CD14-positive monocyte (primary cell): ENCODE measurements around the gene TAS1R1. TPM values are rescaled to one million over a fixed set of nuclear protein-coding genes. Genes with fewer than 3 reads are reported as not detected.

ENCODE experiments used
- DNase-seq, 3 donors: peaks; one replicate each; pipeline ENCODE4 v3.0.0-alpha.2; 2011 to 2022
- H2AFZ ChIP-seq: 2 replicates; pipeline ENCODE4 v1.6.0; 2012; ENCODE audit warnings: mild to moderate bottlenecking, low read depth, low read length, inconsistent platforms; ENCODE audit not compliant: insufficient read depth, poor library complexity, severe bottlenecking
- H3K27ac ChIP-seq, 2 donors: 1 replicate in 1 of 2; 2 replicates in 1 of 2; pipeline ENCODE4 v1.5.1; 2012 to 2013; ENCODE audit warnings: low read length in 2 of 2, control low read depth in 1 of 2, inconsistent platforms in 1 of 2, low read depth in 1 of 2, mild to moderate bottlenecking in 1 of 2
- H3K27me3 ChIP-seq, 2 donors: one replicate each; pipeline versions ENCODE4 v1.6.0 to v1.6.1; 2011 to 2013; ENCODE audit warnings: low read length in 2 of 2; ENCODE audit not compliant: control insufficient read depth in 2 of 2, insufficient read depth in 2 of 2
- H3K36me3 ChIP-seq, 2 donors: replicated peaks in 1 of 2; 1 replicate in 1 of 2; 2 replicates in 1 of 2; pipeline versions ENCODE4 v1.5.1 to v1.6.1; 2012 to 2013; ENCODE audit warnings: low read length in 2 of 2, control low read depth in 1 of 2, inconsistent platforms in 1 of 2, mild to moderate bottlenecking in 1 of 2; ENCODE audit not compliant: insufficient read depth in 2 of 2, control insufficient read depth in 1 of 2
- H3K4me1 ChIP-seq, 2 donors: 1 replicate in 1 of 2; 2 replicates in 1 of 2; pipeline versions ENCODE4 v1.5.1 to v1.6.1; 2012 to 2013; ENCODE audit warnings: low read length in 2 of 2, control low read depth in 1 of 2, inconsistent platforms in 1 of 2, mild to moderate bottlenecking in 1 of 2, moderate library complexity in 1 of 2; ENCODE audit not compliant: insufficient read depth in 2 of 2, control insufficient read depth in 1 of 2
- H3K4me2 ChIP-seq: replicated peaks from 2 replicates; pipeline ENCODE3; 2012; ENCODE audit warnings: low read length, moderate library complexity, mild to moderate bottlenecking; ENCODE audit not compliant: poor library complexity, severe bottlenecking; ENCODE audit errors: extremely low read depth
- H3K4me3 ChIP-seq, 3 experiments: fragments of 200-600 bp in 1 of 3; sonication (generic) in 1 of 3; replicated peaks in 1 of 3; 1 replicate in 2 of 3; 2 replicates in 1 of 3; pipeline ENCODE4 v1.5.1; 2011 to 2013; ENCODE audit warnings: low read length in 3 of 3, mild to moderate bottlenecking in 3 of 3, control low read depth in 2 of 3, low read depth in 2 of 3, inconsistent platforms in 1 of 3, moderate library complexity in 1 of 3
- H3K79me2 ChIP-seq: 2 replicates; pipeline ENCODE4 v1.6.0; 2012; ENCODE audit warnings: mild to moderate bottlenecking, control low read depth, inconsistent platforms, low read length, moderate library complexity; ENCODE audit not compliant: insufficient read depth
- H3K9ac ChIP-seq: 2 replicates; pipeline ENCODE4 v1.6.0; 2017; ENCODE audit warnings: low read length, mild to moderate bottlenecking; ENCODE audit not compliant: insufficient read depth, poor library complexity, severe bottlenecking
- H3K9me3 ChIP-seq, 2 donors: replicated peaks in 1 of 2; 1 replicate in 1 of 2; 2 replicates in 1 of 2; pipeline versions ENCODE4 v1.5.1 to v1.6.1; 2012 to 2013; ENCODE audit warnings: low read length in 2 of 2, control low read depth in 1 of 2; ENCODE audit not compliant: control insufficient read depth in 1 of 2, insufficient read depth in 1 of 2
- H4K20me1 ChIP-seq: 2 replicates; pipeline ENCODE4 v1.6.0; 2012; ENCODE audit warnings: mild to moderate bottlenecking, low read length, control low read depth, moderate library complexity; ENCODE audit not compliant: insufficient read depth
- H3K27ac Mint-ChIP-seq, 7 donors: one replicate each; pipeline ENCODE4 v1.8.0; 2020; ENCODE audit warnings: mild to moderate bottlenecking in 7 of 7, mixed read lengths in 7 of 7, moderate library complexity in 6 of 7, inconsistent platforms in 2 of 7
- H3K27me3 Mint-ChIP-seq, 3 donors: one replicate each; pipeline ENCODE4 v1.8.0; 2021 to 2022; ENCODE audit warnings: low read depth in 3 of 3, mild to moderate bottlenecking in 3 of 3, mixed read lengths in 3 of 3, moderate library complexity in 3 of 3, inconsistent platforms in 1 of 3
- H3K36me3 Mint-ChIP-seq, 2 donors: one replicate each; pipeline ENCODE4 v1.8.0; 2020; ENCODE audit warnings: mixed read lengths in 2 of 2, inconsistent platforms in 1 of 2, mild to moderate bottlenecking in 1 of 2
- H3K4me1 Mint-ChIP-seq: one replicate; pipeline ENCODE4 v1.8.0; 2020; ENCODE audit warnings: mild to moderate bottlenecking, mixed read lengths
- H3K4me3 Mint-ChIP-seq, 2 donors: one replicate each; pipeline ENCODE4 v1.8.0; 2020; ENCODE audit warnings: mild to moderate bottlenecking in 2 of 2, mixed read lengths in 2 of 2, moderate library complexity in 1 of 2
- H3K9me3 Mint-ChIP-seq, 7 donors: one replicate each; pipeline ENCODE4 v1.8.0; 2020 to 2022; ENCODE audit warnings: mixed read lengths in 7 of 7, mild to moderate bottlenecking in 6 of 7, moderate library complexity in 6 of 7, inconsistent platforms in 2 of 7
- WGBS: methylation state at CpG from one replicate; pipeline ENCODE4 v1.1.5; 2013; ENCODE audit warnings: missing lambda C conversion rate; ENCODE audit not compliant: insufficient coverage; 5-methylcytosine and 5-hydroxymethylcytosine counted together
- intact Hi-C, 2 donors: fragments of 100-400 bp; cut with micrococcal nuclease; formaldehyde crosslinking; loops; one replicate each; pipeline versions ENCODE4 v1.15.0 to v1.15.1; 2023
- polyA plus RNA-seq, 3 donors: library from polyadenylated mRNA; depleted of rRNA in 1 of 3; unstranded in 2 of 3; stranded (reverse) in 1 of 3; fragments of 300-500 nt in 2 of 3; fragments of >200 nt in 1 of 3; fragmentation: Illumina TruSeq in 2 of 3; gene quantifications; 1 replicate in 2 of 3; 2 replicates in 1 of 3; pipeline ENCODE4 v1.2.3, GENCODE V29; 2012 to 2021
- TF ChIP-seq, protein P1 (sequence below): fragments of 200-600 bp; IDR thresholded peaks from one replicate; pipeline ENCODE4 v1.8.0; 2022; ENCODE audit warnings: antibody characterized with exemption, mild to moderate bottlenecking

Gene TAS1R1
- polyA plus RNA-seq, 3 donors: not detected

DNA sequence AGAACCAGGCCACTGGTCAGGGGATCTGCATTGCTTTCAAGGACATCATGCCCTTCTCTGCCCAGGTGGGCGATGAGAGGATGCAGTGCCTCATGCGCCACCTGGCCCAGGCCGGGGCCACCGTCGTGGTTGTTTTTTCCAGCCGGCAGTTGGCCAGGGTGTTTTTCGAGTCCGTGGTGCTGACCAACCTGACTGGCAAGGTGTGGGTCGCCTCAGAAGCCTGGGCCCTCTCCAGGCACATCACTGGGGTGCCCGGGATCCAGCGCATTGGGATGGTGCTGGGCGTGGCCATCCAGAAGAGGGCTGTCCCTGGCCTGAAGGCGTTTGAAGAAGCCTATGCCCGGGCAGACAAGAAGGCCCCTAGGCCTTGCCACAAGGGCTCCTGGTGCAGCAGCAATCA lies 19.7 kb downstream of the TAS1R1 start:
- no peak overlapping the region for H2AFZ ChIP-seq
- no peaks in the 10 kb centered on the region for H4K20me1 ChIP-seq
- H3K4me3 Mint-ChIP-seq: no peak overlapping the region
- H3K4me1 ChIP-seq: peaks cover 6 to 7% of the 10 kb centered on the region in 2 donors
- H3K4me3 ChIP-seq: no peak overlapping the region
- H3K27ac Mint-ChIP-seq: no peak overlapping the region
- H3K9me3 ChIP-seq: peaks cover 0 to 9% of the 10 kb centered on the region in 2 donors
- H3K9ac ChIP-seq: no peak overlapping the region
- no peaks in the 10 kb centered on the region for H3K27me3 ChIP-seq
- H3K27ac ChIP-seq: no peak overlapping the region
- WGBS: 94% methylated on average over 14 of the region's 14 CpGs
- intact Hi-C loops: no loop called here
- no peak overlapping the region for H3K4me2 ChIP-seq
- H3K4me1 Mint-ChIP-seq: peaks cover 8% of the 10 kb centered on the region
- peaks cover under 1% of the 10 kb centered on the region for H3K79me2 ChIP-seq
- TF ChIP-seq, protein P1, sequence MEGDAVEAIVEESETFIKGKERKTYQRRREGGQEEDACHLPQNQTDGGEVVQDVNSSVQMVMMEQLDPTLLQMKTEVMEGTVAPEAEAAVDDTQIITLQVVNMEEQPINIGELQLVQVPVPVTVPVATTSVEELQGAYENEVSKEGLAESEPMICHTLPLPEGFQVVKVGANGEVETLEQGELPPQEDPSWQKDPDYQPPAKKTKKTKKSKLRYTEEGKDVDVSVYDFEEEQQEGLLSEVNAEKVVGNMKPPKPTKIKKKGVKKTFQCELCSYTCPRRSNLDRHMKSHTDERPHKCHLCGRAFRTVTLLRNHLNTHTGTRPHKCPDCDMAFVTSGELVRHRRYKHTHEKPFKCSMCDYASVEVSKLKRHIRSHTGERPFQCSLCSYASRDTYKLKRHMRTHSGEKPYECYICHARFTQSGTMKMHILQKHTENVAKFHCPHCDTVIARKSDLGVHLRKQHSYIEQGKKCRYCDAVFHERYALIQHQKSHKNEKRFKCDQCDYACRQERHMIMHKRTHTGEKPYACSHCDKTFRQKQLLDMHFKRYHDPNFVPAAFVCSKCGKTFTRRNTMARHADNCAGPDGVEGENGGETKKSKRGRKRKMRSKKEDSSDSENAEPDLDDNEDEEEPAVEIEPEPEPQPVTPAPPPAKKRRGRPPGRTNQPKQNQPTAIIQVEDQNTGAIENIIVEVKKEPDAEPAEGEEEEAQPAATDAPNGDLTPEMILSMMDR: no peak
- peaks cover 0 to 8% (median 4%) of the 10 kb centered on the region in 7 donors for H3K9me3 Mint-ChIP-seq
- H3K36me3 ChIP-seq: no peaks in the 10 kb centered on the region
- H3K36me3 Mint-ChIP-seq: no peaks in the 10 kb centered on the region
- no peak for DNase-seq
- peaks cover 7 to 11% (median 8%) of the 10 kb centered on the region in 3 donors for H3K27me3 Mint-ChIP-seq

DNA sequence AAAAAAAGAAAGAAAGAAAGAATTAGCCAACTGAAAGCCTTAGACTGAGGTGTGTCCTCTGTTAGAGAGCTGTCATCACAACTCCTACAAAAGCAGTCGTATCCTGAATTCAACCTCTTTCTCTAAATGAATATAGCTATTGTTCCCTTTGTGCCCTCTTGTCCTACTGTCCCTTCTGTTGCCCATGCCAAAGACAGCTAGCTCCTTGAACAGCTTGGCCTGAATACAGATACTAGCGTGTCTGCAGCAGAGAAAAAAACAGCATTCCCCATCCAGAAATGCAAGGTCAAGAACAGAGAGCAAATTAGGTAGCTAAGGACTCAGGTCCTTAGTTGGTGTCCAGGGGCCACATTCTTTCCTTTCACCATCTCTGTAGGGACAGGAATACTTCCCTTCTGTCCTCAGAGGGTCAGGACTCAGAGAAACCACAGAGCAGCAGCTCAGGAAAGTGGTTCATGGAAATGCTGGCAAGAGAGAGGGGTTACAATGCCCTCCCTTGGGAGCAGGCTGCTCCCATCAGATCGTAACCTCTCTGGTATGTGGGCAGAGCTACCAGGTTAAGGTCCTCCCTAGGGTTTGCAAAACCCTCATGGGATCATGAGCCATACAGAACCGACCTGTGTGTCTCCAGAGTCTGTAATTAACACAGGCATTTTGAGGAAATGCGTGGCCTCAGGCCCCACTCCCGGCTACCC lies 22.9 kb downstream of the TAS1R1 start:
- H3K4me1 Mint-ChIP-seq: peaks cover 34% of the 10 kb centered on the region
- Histone ChIP-seq H3K4me3 (no peak overlapping the region), H3K4me2 (no peak overlapping the region), H3K9me3 (no peaks in the 10 kb centered on the region), H2AFZ (no peak overlapping the region), H3K4me1 (peaks cover 32 to 34% of the 10 kb centered on the region in 2 donors), H3K9ac (no peak overlapping the region), H3K79me2 (peaks cover 27% of the 10 kb centered on the region), H3K27ac (no peak overlapping the region), H3K36me3 (no peaks in the 10 kb centered on the region), H3K27me3 (no peaks in the 10 kb centered on the region), H4K20me1 (peaks cover 22% of the 10 kb centered on the region)
- no peak for DNase-seq
- intact Hi-C loops: no loop called here
- H3K27ac Mint-ChIP-seq: peak overlapping the region in 1 of 7 donors; percentile 32
- H3K27me3 Mint-ChIP-seq: peaks cover 0 to 3% (median 1%) of the 10 kb centered on the region in 3 donors
- peaks cover 0 to 1% of the 10 kb centered on the region in 2 donors for H3K36me3 Mint-ChIP-seq
- no peak overlapping the region for H3K4me3 Mint-ChIP-seq
- 82% methylated on average over 3 of the region's 6 CpGs for WGBS
- TF ChIP-seq, protein P1: no peak
- peaks cover 0 to 3% (median 0%) of the 10 kb centered on the region in 7 donors for H3K9me3 Mint-ChIP-seq
